ENCODE measurements around the gene NOTCH4.
A peak's percentile ranks its signal among the peaks of the same experiment; 100 is the strongest.
"Not testable (repeated sequence)": the region's sequence is repeated elsewhere in the genome, so short reads cannot be mapped to it uniquely, and the experiment has no call there.

Gene NOTCH4

GRCh38 chr6:32216998-32217397 lies 6.9 kb downstream of the NOTCH4 start:
- DNase-seq: no peak

DNA sequence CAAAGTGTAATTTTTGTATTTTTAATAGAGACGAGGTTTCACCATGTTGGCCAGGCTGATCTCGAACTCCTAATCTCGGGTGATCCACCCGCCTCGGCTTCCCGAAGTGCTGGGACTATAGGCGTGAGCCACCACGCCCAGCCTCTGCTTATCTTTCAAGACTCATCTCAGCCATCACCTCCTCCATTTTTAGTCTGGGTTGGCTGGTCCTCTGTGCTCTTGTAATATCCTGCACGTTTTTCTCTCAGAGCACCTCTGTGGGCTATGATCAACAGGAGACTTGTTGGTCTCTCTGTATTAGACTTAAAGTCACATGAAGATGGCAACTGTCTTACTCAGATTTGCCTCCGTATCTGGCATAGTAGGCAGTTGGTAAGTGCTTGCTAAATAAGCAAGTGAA lies 7.6 kb downstream of the NOTCH4 start:
- DNase-seq: no peak

DNA sequence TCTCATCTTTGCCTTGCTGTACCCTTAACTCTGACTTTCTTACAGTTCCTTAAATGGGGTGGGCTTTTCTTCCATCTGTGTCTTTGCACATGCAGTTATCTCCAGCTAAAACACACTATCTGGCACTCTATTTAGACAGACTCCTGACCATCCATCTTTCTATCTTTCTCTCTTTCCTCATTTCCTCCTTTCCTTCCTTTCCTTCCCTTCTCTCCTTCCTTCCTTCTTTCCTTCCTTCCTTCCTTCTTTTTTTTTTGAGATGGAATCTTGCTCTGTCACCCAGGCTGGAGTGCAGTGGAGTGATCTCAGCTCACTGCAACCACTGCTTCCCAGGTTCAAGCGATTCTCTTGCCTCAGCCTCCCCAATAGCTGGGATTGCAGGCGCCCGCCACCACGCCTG lies 8.2 kb downstream of the NOTCH4 start:
- no peak for DNase-seq

DNA sequence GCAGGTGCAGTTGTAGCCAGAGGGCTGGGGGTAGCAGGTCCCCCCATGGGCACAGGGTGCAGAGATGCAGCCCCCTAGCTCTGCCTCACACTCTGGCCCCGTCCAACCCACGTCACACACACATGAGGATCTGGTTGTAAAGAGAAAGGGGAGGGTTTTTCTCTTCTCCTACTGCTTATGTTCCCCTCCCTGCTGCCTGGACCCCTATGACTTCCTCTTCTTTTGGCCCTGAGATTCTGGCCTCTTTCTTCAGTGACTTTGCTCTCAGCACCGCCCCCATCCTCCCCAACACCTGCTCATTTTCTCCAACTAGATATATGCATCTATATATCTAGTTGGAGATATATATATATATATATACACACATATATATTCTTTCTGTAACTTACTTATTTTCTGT lies 9.7 kb downstream of the NOTCH4 start:
- DNase-seq: no peak

DNA sequence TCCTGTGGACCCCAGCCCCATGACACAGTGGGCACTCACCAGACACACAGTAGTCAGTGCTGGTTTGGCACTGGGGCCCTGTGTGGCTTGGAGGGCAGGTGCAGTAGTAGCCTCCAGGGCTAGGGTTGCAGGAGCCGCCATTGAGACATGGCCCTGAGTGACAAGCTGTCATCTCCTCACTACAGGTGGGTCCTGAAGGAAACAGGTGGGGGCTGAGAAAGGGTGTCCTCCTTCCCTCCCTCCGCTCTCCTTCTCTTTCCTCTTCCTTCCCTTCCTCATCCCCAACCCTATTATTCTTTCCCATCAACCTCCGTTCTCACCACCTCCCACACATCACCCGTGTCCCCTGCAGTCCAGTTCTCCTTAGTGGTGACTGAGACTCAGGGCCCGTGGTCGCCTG lies 10.2 kb downstream of the NOTCH4 start:
- no peak for DNase-seq

- no peak for DNase-seq
Observed at GRCh38 chr6:32212076-32212760, 11.6 kb downstream of the NOTCH4 start.

DNA sequence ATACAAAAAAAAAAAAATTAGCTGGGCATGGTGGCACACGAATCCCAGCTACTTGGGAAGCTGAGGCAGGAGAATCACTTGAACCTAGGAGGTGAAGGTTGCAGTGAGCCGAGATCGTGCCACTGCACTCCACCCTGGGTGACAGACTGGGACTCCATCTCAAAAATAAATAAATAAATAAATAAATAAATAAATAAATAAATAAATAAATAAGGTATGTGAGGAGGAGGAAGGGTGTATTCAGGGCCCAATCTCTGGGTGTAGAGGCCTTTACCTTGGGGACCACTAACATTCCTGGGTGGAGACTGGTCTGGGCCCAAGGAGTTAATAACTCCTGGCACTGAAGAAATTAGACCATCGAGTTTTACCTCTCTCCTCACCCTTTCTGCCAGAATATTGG lies 12.4 kb downstream of the NOTCH4 start:
- DNase-seq: not testable (repeated sequence)

DNA sequence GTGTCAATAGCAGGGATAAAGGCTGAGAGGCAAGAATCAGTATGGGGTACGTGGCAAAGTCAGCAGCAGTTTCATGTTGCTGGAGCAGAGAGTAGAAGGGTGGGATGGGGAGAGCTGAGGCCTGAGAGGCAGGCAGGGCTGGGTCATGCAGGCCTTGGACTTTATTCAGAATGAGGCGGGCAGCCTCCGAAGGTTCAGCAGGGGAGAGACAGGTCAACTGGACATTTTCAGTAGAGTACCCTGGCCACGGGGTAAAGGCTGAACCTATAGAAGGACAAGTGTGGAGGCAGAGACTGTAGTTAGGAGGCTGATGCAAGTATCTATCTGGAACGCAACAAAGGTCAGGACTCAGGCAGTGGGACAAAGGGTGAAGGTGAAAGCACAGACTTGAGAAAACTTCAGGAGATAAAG lies 13.7 kb downstream of the NOTCH4 start:
- DNase-seq: no peak

GRCh38 chr6:32208996-32209395 lies 14.9 kb downstream of the NOTCH4 start:
- DNase-seq: no peak

GRCh38 chr6:32204268-32204715 lies 19.6 kb downstream of the NOTCH4 start:
- DNase-seq: no peak

- DNase-seq: no peak
Observed at GRCh38 chr6:32203426-32204267, 20.2 kb downstream of the NOTCH4 start.

DNA sequence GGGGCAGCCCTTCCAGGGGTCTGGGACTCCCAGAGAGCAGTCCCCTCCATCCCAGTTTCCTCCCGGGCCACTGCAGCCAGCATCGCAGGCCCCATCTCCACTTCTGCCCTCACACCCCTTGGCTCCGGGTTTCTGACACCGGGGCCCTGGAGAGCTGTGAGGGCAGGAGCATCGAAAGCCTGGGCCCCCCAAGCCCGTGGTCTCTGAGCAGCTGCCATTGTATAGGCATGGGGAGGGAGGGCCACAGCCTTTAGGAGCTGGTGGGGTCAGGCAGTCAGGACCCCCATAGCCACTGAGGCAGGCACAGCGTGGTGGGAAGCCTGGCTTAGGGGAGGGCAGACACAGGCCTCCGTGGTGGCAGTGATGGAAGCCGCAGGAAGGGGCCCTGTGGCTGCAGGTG lies 21.7 kb downstream of the NOTCH4 start:
- DNase-seq: no peak

DNA sequence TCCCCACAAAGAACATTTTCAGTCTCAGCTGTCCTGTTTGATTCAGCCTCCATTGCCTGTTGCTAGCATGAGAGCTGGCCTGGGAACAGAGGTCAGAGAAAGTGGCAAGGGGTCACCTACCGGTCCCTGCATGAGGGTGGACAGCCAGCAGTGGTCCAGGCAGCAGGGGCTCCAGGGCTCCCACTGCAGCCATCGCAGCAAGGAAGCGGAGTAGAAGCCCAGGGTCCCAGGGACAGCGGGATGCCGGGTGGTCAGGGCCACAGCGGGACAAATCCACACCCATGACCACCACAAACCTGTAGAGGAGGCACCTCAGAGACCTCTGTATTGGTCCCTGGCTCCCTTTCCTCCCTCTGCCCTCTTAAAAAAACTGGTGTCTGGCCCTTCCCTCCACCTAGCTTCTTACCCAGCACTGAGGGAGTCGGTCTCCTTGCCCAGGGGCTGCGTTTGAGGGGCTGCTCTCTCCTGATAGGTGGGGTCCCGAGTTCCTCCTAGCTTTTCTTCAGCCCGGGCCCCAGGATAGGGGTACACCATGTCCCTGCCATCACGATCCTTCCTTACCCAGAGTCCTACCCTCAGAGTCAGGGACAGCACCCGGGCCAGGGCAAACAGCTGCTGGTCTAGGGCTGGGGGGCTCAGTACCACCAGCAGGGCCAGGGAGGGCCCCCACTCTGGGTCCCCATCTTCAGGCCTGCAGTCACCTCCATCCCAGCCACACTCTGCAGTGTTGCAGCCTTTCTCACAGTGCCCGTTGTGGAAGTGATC lies 23.0 kb downstream of the NOTCH4 start:
- no peak for DNase-seq

DNA sequence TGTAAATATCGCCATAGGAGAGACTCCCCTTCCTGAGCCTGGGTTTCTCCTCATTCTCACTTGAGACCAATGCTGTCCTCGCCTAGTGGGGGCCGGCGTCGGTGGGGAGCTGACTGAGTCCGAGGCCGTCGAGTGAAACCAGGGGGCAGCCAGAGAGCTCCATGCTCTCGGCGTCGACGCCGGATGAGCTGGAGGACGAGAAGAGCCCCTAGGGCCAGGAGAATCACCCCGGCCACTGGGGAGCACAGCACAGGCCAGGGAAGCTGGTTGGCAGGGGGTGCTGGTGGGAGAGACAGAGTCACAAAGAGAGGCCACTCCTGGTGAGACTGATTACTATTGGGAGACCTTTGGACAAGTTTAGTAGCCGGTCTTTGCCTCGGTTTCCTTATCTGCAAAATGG lies 25.0 kb downstream of the NOTCH4 start:
- DNase-seq: no peak

DNA sequence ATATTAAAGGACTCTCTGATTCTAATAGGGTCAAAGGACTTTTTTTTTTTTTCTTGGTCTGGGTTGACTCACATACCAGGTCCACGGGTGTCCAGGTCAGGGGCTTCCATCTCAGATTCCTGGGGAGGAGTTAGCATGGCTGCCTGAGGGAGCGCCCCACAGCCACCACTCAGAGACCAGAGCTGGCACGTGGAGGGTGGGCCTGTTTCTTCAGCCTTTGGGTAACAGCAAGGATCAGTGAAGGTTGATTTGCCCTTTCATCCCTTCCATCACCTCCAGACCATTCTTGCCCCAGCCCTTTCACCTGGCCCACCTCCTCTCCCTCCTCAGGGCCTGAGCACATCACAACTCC lies 25.5 kb downstream of the NOTCH4 start:
- no peak for DNase-seq

DNA sequence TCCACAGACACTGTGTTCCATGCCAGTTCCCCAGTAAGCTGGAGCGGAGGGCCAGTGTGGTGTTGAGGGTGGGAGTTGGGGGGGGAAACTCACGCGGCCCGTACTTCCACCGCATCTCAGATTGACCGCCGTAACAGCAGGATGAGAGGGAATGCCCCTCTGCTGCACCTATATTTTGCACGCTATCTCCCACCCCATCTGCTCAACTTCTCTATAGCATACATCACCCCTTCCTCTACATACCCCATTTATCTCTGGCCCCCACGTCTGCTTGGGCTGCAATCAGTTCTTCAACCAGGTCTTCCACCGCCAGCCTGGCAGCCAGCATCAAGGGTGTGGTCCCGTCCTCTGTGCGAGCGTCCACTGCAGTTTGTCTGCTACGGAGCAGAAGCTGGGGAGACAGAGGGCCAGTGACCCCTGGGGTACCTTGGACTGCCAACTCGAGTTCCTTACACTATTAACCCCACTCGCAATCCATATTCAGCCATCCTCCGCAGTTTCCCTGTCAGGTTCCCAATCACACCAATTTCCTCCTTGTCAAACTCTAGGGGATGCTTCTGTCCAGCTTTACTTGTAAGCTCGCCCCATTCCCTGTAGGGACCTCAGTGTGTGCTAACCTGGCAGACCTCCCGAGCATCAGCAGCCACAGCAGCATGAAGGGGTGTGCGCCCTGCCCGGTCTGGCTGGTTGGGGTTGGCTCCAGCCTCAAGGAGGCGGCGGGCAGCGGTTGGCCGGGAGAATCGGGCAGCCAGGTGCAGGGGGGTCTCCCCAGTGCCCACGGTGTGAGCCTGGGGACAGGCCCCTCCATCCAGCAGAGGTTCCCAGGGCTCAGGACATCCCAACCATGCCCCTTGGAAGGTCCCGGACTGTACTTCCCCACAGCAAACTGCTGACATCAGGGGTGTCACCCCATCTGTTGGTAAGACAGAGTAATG lies 26.9 kb downstream of the NOTCH4 start:
- DNase-seq: no peak

GRCh38 chr6:32195902-32196681 lies 27.8 kb downstream of the NOTCH4 start:
- peak; percentile 64 to 79 for DNase-seq

- peak; percentile 100 for DNase-seq
Observed at GRCh38 chr6:32195652-32195901, 28.3 kb downstream of the NOTCH4 start.

- no peak for DNase-seq
Observed at GRCh38 chr6:32194825-32195651, 28.8 kb downstream of the NOTCH4 start.

DNA sequence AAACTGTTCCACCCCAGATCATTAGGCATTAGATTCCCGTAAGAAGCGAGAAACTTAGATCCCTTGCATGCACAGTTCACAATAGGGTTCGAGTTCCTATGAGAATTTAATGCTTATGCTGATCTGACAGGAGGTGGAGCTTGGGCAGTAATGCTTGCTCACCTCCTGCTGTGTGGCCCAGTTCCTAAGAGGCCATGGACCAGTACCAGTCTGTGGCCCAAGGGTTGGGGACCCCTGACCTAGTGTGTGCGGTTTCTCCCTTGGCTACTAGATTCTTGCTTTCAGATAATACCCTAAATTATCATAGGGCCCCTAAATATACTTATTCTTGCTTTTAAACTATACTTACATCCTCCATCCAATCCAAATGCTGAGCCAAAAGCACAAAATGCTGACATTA lies 29.5 kb downstream of the NOTCH4 start:
- DNase-seq: no peak

- not testable (repeated sequence) for DNase-seq
Observed at GRCh38 chr6:32193096-32193495, 30.8 kb downstream of the NOTCH4 start.

Data from stimulated activated CD4-positive, alpha-beta T cell treated with anti-CD3 and anti-CD28 coated beads, Interleukin-2, amount 100 ng/mL, for 24 hours (primary cell).